Activated CD8-positive, alpha-beta memory T cell treated with anti-CD3 and anti-CD28 coated beads, Interleukin-2, amount 10 ng/mL, durations not matched to agents 7 days and 5 days (primary cell): ENCODE results near the gene STX7. TPM values are rescaled to one million over a fixed set of nuclear protein-coding genes. Genes with fewer than 3 reads are reported as not detected.

Source experiments
- ATAC-seq: fragments of 150-1000 bp; cut with Tn5 transposase; one replicate; pipeline ENCODE4 v1.10.0; 2021; ENCODE audit warnings: moderate library complexity
- CTCF ChIA-PET: fragments of 350-600 bp; sonication (Branson Sonifier 250); formaldehyde crosslinking; loops from one replicate; lab custom pipeline; 2021; ENCODE audit warnings: antibody characterized with exemption; lab: Charles Lee
- DNase-seq: peaks from one replicate; pipeline ENCODE4 v3.0.0-alpha.2; 2020
- H3K27ac Mint-ChIP-seq: one replicate; pipeline ENCODE4 v1.8.0; 2021; ENCODE audit warnings: mild to moderate bottlenecking, mixed read lengths
- H3K27me3 Mint-ChIP-seq: one replicate; pipeline ENCODE4 v1.8.0; 2021; ENCODE audit warnings: mixed read lengths
- H3K36me3 Mint-ChIP-seq: one replicate; pipeline ENCODE4 v1.8.0; 2021; ENCODE audit warnings: mild to moderate bottlenecking, mixed read lengths
- H3K4me1 Mint-ChIP-seq: one replicate; pipeline ENCODE4 v1.8.0; 2021; ENCODE audit warnings: mixed read lengths
- H3K4me3 Mint-ChIP-seq: one replicate; pipeline ENCODE4 v1.8.0; 2021; ENCODE audit warnings: mild to moderate bottlenecking, moderate library complexity, mixed read lengths
- H3K9me3 Mint-ChIP-seq: one replicate; pipeline ENCODE4 v1.8.0; 2022; ENCODE audit warnings: low read depth, mixed read lengths
- total RNA-seq, 2 experiments: library from RNA; stranded (reverse); gene quantifications; one replicate each; pipeline ENCODE4 v1.2.3, GENCODE V29; 2021

Gene STX7
- total RNA-seq, 2 experiments from 2014 or later: 17.2 to 19.5 TPM

DNA sequence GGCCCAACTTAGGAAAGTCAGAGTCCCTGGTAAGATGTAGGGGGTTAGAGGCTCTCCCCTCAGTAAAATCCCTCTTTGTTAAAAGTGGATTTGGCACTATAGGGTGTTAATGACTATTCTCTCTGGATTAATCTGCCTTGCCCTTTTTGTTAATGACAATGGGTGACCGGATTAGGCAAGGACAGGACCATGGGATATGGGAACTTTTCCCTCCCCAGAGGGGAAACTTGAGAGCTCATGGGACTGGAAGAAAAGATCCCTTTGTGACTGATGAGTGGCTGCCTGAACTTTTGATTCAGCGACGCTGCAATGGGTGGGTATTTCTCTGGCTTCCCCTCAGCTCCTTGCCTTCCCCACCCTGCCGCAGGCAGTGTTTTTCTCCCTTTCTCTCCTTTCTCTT lies 12.9 kb upstream of the STX7 start:
- no peak for DNase-seq
- Mint-ChIP-seq H3K4me3 (no peak overlapping the region), H3K4me1 (peaks cover 3% of the 10 kb centered on the region), H3K27ac (no peak overlapping the region), H3K9me3 (no peaks in the 10 kb centered on the region), H3K27me3 (peaks cover 56% of the 10 kb centered on the region), H3K36me3 (no peaks in the 10 kb centered on the region)
- CTCF ChIA-PET: no interaction called here
- no peak for ATAC-seq

- no peak overlapping the region for H3K4me3 Mint-ChIP-seq
- no peaks in the 10 kb centered on the region for H3K9me3 Mint-ChIP-seq
- ATAC-seq (no peak), DNase-seq (no peak)
- H3K27ac Mint-ChIP-seq: no peak overlapping the region
- H3K27me3 Mint-ChIP-seq: peaks cover 63% of the 10 kb centered on the region
- CTCF ChIA-PET: interaction anchor here (0.9 kb wide), 1 partner anchor 9 kb away, joined by 3 read pairs; no protein-coding TSS in a partner anchor
- H3K4me1 Mint-ChIP-seq: no peaks in the 10 kb centered on the region
- H3K36me3 Mint-ChIP-seq: no peaks in the 10 kb centered on the region
These were observed 11.7 kb upstream of the STX7 start for GRCh38 chr6:132524646-132525045.

GRCh38 chr6:132520953-132521352 lies 8.0 kb upstream of the STX7 start:
- ATAC-seq: no peak
- CTCF ChIA-PET: interaction anchor here (2.1 kb wide), 1 partner anchor 9 kb away, joined by 8 read pairs; no protein-coding TSS in a partner anchor
- Mint-ChIP-seq H3K9me3 (no peaks in the 10 kb centered on the region), H3K36me3 (no peaks in the 10 kb centered on the region), H3K27ac (no peak overlapping the region), H3K4me3 (no peak overlapping the region), H3K4me1 (no peaks in the 10 kb centered on the region), H3K27me3 (peaks cover 54% of the 10 kb centered on the region)
- no peak for DNase-seq

- CTCF ChIA-PET: interaction anchor here (0.8 to 2.0 kb wide), 4 partner anchors 10 to 235 kb away, joined by 3 to 7 read pairs (median 4); no protein-coding TSS in a partner anchor
- no peak for ATAC-seq
- Mint-ChIP-seq H3K36me3 (peaks cover 1% of the 10 kb centered on the region), H3K27me3 (peaks cover 23% of the 10 kb centered on the region), H3K9me3 (no peaks in the 10 kb centered on the region), H3K27ac (no peak overlapping the region), H3K4me3 (no peak overlapping the region), H3K4me1 (peaks cover 26% of the 10 kb centered on the region)
- no peak for DNase-seq
These were observed 2.5 kb upstream of the STX7 start for GRCh38 chr6:132515386-132515785.

- no peak overlapping the region for H3K27ac Mint-ChIP-seq
- H3K4me3 Mint-ChIP-seq: peak overlapping the region; percentile 92
- peaks cover 1% of the 10 kb centered on the region for H3K36me3 Mint-ChIP-seq
- H3K4me1 Mint-ChIP-seq: peaks cover 26% of the 10 kb centered on the region
- CTCF ChIA-PET: interaction anchor here (1.6 to 1.7 kb wide), 4 partner anchors 17 to 234 kb away, joined by 5 to 13 read pairs (median 13); no protein-coding TSS in a partner anchor
- no peak for ATAC-seq
- H3K9me3 Mint-ChIP-seq: no peaks in the 10 kb centered on the region
- DNase-seq: no peak
- H3K27me3 Mint-ChIP-seq: peaks cover 14% of the 10 kb centered on the region
These were observed 1.1 kb upstream of the STX7 start for GRCh38 chr6:132513831-132514545.

GRCh38 chr6:132512342-132512637 lies 626 bp downstream of the STX7 start:
- no peak for ATAC-seq

DNA sequence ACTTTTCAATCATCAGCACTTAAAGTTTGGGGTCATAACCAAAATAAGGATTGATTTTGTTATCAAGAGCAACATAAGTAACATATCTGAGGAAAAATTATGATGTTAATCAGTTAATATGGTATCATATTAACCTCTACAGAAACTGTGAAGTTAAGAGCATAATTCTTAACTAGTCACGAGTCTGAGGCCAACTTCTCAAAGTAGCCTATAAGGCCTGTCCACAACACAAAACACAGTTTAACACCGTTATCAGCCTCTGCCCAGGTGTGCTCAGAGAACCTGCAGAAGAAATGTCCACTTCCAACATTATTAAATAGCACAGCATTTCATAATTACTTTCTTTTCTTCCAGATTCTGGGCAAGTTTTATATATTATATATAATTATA lies 1.1 kb downstream of the STX7 start:
- Mint-ChIP-seq H3K9me3 (no peaks in the 10 kb centered on the region), H3K27ac (no peak overlapping the region)
- CTCF ChIA-PET: interaction anchor here (1.2 to 1.7 kb wide), 3 partner anchors 16 to 287 kb away, joined by 4 to 13 read pairs (median 13); no protein-coding TSS in a partner anchor

More at GRCh38 chr6:132512342-132512637, 626 bp downstream of the STX7 start:
- H3K27me3 Mint-ChIP-seq: peaks cover 10% of the 10 kb centered on the region
- peaks cover 26% of the 10 kb centered on the region for H3K4me1 Mint-ChIP-seq
- CTCF ChIA-PET: interaction anchor here (1.2 to 1.7 kb wide), 5 partner anchors 17 to 287 kb away, joined by 4 to 13 read pairs (median 13); no protein-coding TSS in a partner anchor
- no peak for DNase-seq
- peaks cover 15% of the 10 kb centered on the region for H3K36me3 Mint-ChIP-seq
- no peaks in the 10 kb centered on the region for H3K9me3 Mint-ChIP-seq
- peak overlapping the region; percentile 92 for H3K4me3 Mint-ChIP-seq
- peak overlapping the region; percentile 80 for H3K27ac Mint-ChIP-seq

DNA sequence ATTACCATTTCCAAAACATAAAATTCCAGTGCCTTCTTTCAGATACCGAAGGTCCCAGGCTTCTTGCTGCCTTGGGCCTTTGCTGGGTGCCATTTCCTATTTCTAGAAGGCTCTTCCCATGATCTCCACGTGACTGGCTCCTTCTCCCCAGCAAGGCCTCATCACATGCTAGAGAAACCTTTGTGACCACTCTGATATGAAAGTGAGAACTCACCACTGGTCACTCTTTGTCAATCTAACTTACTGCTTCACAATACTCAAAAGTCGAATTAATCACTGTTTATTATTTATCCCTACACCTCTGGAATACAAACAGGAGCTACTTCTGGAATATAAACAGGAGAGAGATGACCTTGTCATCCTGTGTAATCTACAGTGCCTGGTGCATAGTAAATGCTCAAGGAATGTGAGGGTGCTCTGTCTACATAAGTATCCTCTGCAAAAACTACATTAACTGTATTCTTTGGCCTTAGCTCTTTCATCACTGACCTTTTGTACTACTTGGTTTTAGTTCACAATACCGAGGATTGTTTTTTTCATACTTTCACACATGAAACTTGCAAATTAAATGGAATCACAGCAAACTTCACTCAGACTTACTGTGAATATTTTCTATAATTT lies 1.6 kb downstream of the STX7 start:
- Mint-ChIP-seq H3K27me3 (peaks cover 10% of the 10 kb centered on the region), H3K36me3 (peaks cover 15% of the 10 kb centered on the region), H3K4me3 (no peak overlapping the region), H3K9me3 (no peaks in the 10 kb centered on the region), H3K4me1 (peaks cover 26% of the 10 kb centered on the region), H3K27ac (no peak overlapping the region)
- DNase-seq (no peak), ATAC-seq (no peak)
- CTCF ChIA-PET: no interaction called here

More for the DNA sequence above, 1.1 kb downstream of the STX7 start:
- peaks cover 15% of the 10 kb centered on the region for H3K36me3 Mint-ChIP-seq
- no peak for DNase-seq
- H3K4me1 Mint-ChIP-seq: peaks cover 26% of the 10 kb centered on the region
- peak overlapping the region; percentile 92 for H3K4me3 Mint-ChIP-seq
- ATAC-seq: no peak
- peaks cover 10% of the 10 kb centered on the region for H3K27me3 Mint-ChIP-seq

GRCh38 chr6:132506869-132507808 lies 5.8 kb downstream of the STX7 start:
- DNase-seq (no peak), ATAC-seq (no peak)
- Mint-ChIP-seq H3K36me3 (peaks cover 19% of the 10 kb centered on the region), H3K4me3 (no peak overlapping the region), H3K9me3 (no peaks in the 10 kb centered on the region), H3K27ac (no peak overlapping the region), H3K4me1 (peaks cover 14% of the 10 kb centered on the region), H3K27me3 (no peaks in the 10 kb centered on the region)
- CTCF ChIA-PET: interaction anchor here (1.1 kb wide), 1 partner anchor 22 kb away, joined by 3 read pairs; no protein-coding TSS in a partner anchor

DNA sequence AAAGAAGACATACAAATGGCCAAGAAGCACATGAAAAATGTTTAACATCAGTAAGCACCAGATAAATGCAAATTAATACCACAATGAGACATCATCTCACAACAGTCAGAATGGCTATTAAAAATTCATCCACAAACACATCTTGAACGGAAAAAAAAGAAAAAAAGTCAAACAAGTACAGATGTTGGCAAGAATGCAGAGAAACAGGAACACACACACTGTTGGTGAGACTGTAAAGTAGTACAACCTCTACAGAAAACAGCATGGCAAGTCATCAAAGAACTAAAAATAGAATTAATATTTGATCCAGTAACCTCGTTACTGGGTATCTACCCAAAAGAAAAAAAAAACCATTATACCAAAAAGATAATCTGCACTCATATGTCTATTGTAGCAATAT lies 6.5 kb downstream of the STX7 start:
- Mint-ChIP-seq H3K4me3 (no peak overlapping the region), H3K9me3 (no peaks in the 10 kb centered on the region), H3K4me1 (peaks cover 11% of the 10 kb centered on the region), H3K27ac (no peak overlapping the region), H3K27me3 (no peaks in the 10 kb centered on the region), H3K36me3 (peaks cover 21% of the 10 kb centered on the region)
- DNase-seq (no peak), ATAC-seq (no peak)
- CTCF ChIA-PET: no interaction called here

GRCh38 chr6:132505158-132505557 lies 7.8 kb downstream of the STX7 start:
- Mint-ChIP-seq H3K9me3 (no peaks in the 10 kb centered on the region), H3K4me1 (peaks cover 1% of the 10 kb centered on the region), H3K27me3 (no peaks in the 10 kb centered on the region), H3K36me3 (peaks cover 30% of the 10 kb centered on the region), H3K4me3 (no peak overlapping the region), H3K27ac (no peak overlapping the region)
- ATAC-seq (no peak), DNase-seq (no peak)
- CTCF ChIA-PET: no interaction called here

GRCh38 chr6:132504757-132505156 lies 8.2 kb downstream of the STX7 start:
- CTCF ChIA-PET: no interaction called here
- Mint-ChIP-seq H3K27me3 (no peaks in the 10 kb centered on the region), H3K27ac (no peak overlapping the region), H3K36me3 (peaks cover 33% of the 10 kb centered on the region), H3K4me1 (peaks cover 4% of the 10 kb centered on the region), H3K4me3 (no peak overlapping the region), H3K9me3 (no peaks in the 10 kb centered on the region)
- no peak for ATAC-seq
- DNase-seq: no peak

DNA sequence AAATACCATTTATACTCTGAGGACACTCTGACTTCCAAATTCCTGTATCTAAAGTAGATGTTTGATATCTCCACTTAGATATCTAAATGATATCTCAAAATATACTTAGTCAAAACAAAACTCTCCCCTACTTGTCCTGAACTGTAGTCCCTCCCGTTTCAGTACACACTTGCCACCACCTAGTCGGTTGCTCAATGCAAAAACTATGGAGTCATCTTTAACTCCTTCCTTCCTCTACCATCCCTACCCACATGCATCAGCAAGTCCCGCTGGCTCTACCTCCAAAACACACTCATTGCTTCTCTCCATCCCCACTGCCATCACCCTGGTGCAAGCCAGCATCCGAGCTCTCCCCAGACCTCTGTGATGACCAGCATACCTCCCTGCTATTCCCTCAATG lies 13.2 kb downstream of the STX7 start:
- peaks cover 25% of the 10 kb centered on the region for H3K4me1 Mint-ChIP-seq
- ATAC-seq: no peak
- H3K36me3 Mint-ChIP-seq: peaks cover 39% of the 10 kb centered on the region

More for the DNA sequence above, 13.2 kb downstream of the STX7 start:
- DNase-seq: no peak
- no peaks in the 10 kb centered on the region for H3K27me3 Mint-ChIP-seq
- H3K27ac Mint-ChIP-seq: no peak overlapping the region
- CTCF ChIA-PET: no interaction called here
- H3K4me3 Mint-ChIP-seq: no peak overlapping the region
- no peaks in the 10 kb centered on the region for H3K9me3 Mint-ChIP-seq
